Measurements from ENCODE around the gene HIVEP3.

GRCh38 chr1:41773842-41774241 is 144.9 kb downstream of the HIVEP3 start:
- TF ChIP-seq ZNF549 (tag by site-specific recombination; IDR thresholded peaks at IDR 0.05) (no peak), ZNF114 (tag by site-specific recombination; IDR thresholded peaks at IDR 0.05) (no peak), YY1 (tag by site-specific recombination; IDR thresholded peaks at IDR 0.05) (no peak), ZNF274 (IDR thresholded peaks at IDR 0.05; ENCODE audit: low read length) (no peak), ZNF274 (tag by site-specific recombination; IDR thresholded peaks at IDR 0.05; ENCODE audit: borderline replicate concordance) (no peak), ZNF571 (tag by site-specific recombination; IDR thresholded peaks at IDR 0.05) (no peak)
- TF ChIP-seq, protein P1, sequence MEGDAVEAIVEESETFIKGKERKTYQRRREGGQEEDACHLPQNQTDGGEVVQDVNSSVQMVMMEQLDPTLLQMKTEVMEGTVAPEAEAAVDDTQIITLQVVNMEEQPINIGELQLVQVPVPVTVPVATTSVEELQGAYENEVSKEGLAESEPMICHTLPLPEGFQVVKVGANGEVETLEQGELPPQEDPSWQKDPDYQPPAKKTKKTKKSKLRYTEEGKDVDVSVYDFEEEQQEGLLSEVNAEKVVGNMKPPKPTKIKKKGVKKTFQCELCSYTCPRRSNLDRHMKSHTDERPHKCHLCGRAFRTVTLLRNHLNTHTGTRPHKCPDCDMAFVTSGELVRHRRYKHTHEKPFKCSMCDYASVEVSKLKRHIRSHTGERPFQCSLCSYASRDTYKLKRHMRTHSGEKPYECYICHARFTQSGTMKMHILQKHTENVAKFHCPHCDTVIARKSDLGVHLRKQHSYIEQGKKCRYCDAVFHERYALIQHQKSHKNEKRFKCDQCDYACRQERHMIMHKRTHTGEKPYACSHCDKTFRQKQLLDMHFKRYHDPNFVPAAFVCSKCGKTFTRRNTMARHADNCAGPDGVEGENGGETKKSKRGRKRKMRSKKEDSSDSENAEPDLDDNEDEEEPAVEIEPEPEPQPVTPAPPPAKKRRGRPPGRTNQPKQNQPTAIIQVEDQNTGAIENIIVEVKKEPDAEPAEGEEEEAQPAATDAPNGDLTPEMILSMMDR (tag by site-specific recombination; IDR thresholded peaks at IDR 0.05), result no peak

Data from HEK293 (cell line).